ENCODE measurements around the gene GABBR1.

Gene GABBR1

DNA sequence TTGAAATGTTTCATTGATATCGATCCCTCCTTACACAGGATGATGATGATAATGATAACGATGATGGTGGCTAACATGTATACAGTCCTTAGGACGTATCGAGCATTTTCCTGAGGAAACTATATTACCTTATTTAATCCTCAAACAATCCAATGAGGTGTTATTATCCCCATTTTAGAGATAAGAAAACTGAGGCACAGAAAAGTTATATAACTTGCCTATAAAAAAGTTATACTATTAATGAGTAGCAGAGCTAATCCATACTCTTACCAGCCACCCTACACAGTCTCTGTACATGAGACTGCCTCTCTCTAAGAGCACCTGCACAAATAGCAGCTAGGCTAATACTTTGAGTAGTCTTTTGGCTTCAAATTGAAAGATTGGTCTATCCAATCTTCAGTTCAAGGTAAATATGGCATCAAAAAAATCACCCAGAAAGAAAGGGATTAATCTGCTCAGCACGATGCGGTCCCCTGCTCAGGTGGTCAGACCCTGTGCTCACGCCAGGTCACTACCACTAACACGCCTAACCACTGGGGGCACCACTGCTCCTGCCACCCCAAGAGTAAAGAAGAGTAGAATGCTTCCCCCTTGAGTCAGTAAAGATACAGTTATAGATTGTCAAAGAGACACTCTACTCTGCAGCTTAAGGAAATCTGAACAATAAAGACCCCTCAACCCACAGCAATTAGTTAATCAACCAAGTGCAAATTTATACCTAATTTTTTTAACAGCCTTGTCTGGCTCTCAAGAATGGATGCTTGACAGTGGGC lies 15.0 kb downstream of the GABBR1 start:
- FAIRE-seq: no peak

DNA sequence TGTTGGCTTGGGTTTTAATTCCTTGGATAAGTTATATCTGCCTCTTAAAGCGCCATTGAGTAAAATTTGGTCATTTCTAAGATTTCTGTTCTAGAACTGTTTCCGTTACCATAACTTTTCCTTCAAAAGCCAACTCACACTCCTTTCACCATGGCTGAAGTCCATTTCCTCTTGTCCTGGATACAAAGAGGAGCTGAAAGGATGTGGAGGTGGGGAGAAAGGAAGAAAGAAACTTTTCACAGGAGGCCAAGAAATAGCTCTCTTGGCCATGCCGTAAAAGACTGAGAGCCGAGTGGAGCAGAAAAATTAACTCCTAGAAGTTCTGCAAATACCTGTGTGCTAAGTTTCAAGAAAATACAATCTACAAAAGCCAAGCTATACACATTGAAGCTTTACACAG lies 21.6 kb downstream of the GABBR1 start:
- no peak for FAIRE-seq

DNA sequence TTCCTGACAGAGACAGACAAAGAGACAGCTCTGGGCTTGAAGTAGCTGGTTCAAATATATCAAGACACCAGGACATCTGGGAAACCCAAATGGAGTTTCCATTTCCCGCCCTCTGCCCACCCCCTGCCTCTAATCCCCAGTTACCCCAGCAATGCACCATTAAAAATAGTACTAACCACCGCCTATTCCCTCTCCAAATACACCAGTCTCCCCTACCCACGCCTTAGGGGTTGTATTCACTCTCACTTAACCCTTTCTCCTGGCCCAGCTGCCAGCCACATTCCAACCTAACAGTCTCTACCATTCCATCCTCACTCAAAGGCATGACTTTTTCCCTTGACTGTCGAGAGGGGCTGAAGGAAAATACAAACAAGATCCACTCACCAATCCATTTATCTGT lies 22.4 kb downstream of the GABBR1 start:
- FAIRE-seq: no peak

- no peak for FAIRE-seq
Measured at GRCh38 chr6:29608131-29608530, 24.9 kb downstream of the GABBR1 start.

DNA sequence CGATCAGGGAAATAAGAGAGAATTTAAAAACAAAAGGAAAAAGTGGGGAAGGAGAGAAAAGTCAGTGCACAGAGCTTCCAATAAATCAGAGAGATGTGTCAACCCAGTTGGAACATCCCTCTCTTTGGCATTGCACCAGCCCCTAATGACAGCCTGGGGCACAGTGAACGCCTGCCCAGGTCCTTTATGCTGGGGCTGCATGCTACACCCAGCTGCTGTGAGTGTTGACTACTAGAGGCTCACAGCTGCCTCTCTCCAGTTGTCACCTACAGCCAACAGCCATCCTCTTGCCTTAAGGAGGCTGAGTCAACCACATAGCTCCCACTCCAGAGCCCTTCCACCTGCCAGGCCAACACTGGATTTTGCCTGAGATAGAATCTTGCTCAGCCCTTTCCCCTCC lies 29.1 kb downstream of the GABBR1 start:
- FAIRE-seq: no peak

DNA sequence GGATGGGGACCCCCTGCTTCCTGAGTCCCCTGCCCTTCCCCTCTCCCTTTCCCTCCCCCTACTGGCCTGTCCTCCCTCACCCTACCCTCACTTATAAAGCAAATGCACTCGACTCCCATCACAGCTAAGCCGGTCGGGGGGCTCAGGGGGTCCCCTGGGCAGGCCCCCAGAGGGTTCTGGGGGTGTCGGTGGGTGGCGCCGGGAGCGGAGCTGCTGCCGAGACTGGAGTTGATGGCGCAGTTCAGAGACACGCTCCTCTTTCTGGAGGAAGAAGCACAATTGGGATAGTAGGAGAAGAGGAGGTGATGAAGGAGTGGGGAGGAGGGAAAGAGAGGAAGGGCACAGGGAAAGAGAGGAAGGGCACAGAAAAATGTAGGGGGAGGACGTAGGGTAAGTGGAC lies 29.5 kb downstream of the GABBR1 start:
- FAIRE-seq: no peak

- no peak for FAIRE-seq
Measured at GRCh38 chr6:29602564-29603361, 30.2 kb downstream of the GABBR1 start.

DNA sequence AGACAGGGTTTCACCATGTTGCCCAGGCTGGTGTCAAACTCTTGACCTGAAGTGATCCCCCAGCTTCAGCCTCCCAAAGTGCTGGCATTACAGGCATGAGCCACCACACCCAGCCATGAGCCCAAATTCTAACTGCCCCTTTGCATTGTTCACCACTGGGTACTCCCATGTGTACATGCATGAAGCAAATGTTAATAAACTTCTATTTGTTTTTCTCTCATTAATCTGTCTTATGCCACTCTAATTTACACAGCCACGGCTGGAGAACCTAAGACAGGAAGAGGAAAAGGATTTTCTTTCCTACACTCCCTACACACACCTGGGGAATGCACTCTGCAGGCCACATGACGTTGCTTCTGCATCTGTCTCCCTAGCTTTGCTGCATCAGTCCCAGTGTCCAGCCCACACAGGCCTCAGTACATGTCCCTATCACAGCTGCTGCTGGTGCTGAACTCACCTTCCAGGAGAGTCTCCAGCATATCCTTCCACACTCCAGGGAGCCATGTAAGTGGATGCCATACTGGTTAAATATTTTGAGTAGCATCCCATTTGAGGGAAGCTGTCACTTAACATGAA lies 34.7 kb downstream of the GABBR1 start:
- no peak for FAIRE-seq

DNA sequence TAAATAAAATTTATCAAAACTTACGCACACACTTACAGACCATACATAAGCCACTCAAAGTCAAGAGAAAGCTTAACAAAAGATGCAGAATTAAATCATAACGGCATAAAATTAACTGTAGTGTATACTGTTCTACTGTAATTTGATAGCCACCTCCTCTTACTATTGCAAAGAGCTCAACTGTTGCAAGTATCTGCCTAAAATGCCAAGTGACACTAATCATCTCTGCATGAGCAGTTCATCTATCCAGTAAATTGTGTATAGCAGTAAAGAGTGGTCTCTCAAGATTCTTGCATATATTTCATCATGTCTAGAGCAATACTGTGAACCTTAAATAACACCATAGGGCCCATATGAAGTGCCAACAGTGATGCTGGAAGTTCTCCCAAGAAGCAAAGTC lies 35.8 kb downstream of the GABBR1 start:
- FAIRE-seq: no peak

- no peak for FAIRE-seq
Measured at GRCh38 chr6:29596381-29596900, 36.5 kb downstream of the GABBR1 start.

GRCh38 chr6:29593199-29593855 lies 39.7 kb downstream of the GABBR1 start:
- no peak for FAIRE-seq

DNA sequence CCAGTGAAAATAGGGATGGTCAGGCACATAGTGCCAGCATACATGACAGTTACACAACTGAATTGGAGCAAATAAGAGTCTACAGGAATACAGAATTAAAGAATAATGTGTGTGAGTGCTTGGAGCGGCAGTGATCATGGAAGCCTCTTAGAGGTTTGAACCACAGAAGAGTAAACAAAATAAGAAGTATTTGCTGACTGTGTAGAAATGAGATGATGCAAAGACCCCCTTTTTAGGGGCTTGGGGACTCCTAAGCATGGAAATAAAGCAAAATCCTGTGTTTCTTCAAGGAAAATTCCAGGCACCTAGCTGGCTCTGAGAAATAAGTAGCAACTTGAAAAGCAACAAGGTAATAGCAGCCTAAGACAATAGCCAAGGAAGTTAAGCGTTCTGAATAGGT lies 41.3 kb downstream of the GABBR1 start:
- no peak for FAIRE-seq

DNA sequence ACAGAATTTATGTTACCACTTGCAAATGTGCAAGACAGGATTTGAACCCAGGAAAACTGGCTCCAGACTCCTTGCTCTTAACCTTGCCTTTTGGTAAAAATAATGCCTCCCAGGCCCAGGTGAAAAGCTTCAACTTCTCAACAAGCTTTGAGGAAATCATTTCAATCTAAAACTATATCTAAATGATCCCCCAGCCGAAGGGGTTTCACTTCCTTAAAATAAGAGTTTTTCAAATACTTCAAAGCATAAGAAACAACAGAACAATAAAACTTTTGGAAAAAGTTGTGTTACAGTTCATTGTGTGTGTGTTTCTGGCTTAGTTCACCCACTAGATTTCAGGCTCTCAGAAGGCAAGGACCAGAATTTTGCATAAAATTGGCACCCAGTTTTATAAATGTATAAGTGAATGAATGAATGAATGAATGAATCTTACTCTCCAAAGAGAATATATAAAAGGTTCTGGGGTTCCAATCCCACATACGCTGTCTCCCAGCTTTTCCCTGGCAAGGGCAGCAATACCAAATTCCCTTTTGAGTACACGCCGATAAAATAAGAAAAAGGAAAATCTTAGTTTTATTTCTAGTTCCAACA lies 42.7 kb downstream of the GABBR1 start:
- FAIRE-seq: no peak

- FAIRE-seq: peak; percentile 77
Measured at GRCh38 chr6:29589423-29590048, 43.4 kb downstream of the GABBR1 start.

- no peak for FAIRE-seq
Measured at GRCh38 chr6:29584821-29585220, 48.2 kb downstream of the GABBR1 start, which contains the start of gene OR2H2. Gene OR2H2 (plus strand): TSS chr6:29585121. CDS start chr6:29587945, 2,824 bp downstream.

DNA sequence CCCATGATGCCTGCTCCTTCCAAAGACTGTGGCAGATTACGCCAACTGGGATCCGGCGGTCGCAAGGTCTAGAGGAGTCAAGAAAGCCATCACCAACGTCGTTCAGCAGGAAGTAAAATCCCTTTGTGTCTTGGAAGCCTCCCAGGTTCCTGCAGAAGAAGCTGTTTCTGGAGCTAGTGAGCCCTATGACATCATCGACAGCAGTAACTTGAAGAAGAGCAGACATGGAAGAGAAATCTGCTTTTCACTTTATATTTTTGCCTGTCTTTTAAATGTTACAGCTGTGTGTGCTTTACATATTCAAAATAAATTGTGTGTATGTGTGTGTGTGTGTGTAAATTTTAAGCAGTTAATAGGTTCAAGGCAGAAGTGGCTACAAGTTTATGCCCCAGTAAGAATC lies 55.4 kb downstream of the GABBR1 start:
- FAIRE-seq: no peak

DNA sequence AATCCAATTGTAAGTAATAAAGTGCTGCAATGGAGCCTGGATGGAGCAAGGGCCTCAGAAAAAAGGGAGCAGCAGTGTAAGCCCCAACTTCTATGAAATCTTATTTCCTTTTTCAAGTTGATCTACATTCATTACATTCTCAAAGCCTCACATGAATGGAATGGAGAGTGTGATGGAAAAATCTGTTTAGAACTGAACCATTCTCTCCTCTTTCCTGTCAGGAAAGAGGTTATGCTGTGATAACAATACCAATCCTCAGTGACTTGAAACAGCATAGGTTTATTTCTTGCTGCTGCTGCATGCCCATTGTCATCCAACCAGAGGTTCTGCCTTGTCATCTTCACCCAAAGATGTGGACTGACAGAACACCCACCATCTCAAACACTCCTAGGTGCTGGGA lies 56.9 kb downstream of the GABBR1 start:
- no peak for FAIRE-seq

- no peak for FAIRE-seq
Measured at GRCh38 chr6:29567991-29568390, 65.0 kb downstream of the GABBR1 start.

GRCh38 chr6:29567541-29567940 lies 65.4 kb downstream of the GABBR1 start:
- FAIRE-seq: no peak

- FAIRE-seq: no peak
Measured at GRCh38 chr6:29566856-29567255, 66.1 kb downstream of the GABBR1 start.

- FAIRE-seq: no peak
Measured at GRCh38 chr6:29564875-29565274, 68.1 kb downstream of the GABBR1 start.

- FAIRE-seq: no peak
Measured at GRCh38 chr6:29563435-29563965, 69.5 kb downstream of the GABBR1 start.
